K562 (cell line): ENCODE results near the gene ASB2. TPM values are rescaled to one million over a fixed set of nuclear protein-coding genes. Genes with fewer than 3 reads are reported as not detected.

Experiments used
- ATAC-seq: fragments of 200-7000 bp; cut with Tn5 transposase; 3 replicates; pipeline ENCODE4 v1.9.1; 2020; ENCODE audit warnings: moderate library complexity
- BruUV-seq: library from RNA; stranded (reverse); fragments of 400-500 nt; replicated peaks from 2 replicates; lab custom pipeline; 2021; lab: Mats Ljungman, UMichigan
- CTCF ChIA-PET: fragments of 300-600 bp; formaldehyde crosslinking; extraction: SDS; loops from one replicate; lab custom pipeline; 2021; ENCODE audit warnings: low intra/inter-chr PET ratio; lab: Yijun Ruan, JAX
- POLR2A ChIA-PET: fragments of 300-600, 350-650 bp; sonication (Branson Sonifier 250); formaldehyde crosslinking; extraction: SDS; loops from one replicate; lab custom pipeline; 2021; ENCODE audit warnings: antibody characterized with exemption, inconsistent platforms; lab: Yijun Ruan, JAX
- DNase-seq, 4 experiments: peaks; one replicate each; pipeline versions ENCODE4 v3.0.0 to v3.0.0-alpha.2; 2011 to 2018; ENCODE audit warnings: low spot score in 3 of 4, mixed read lengths in 3 of 4; ENCODE audit errors: extremely low read depth in 1 of 4
- FAIRE-seq: peaks from 2 replicates; lab custom pipeline; 2011; peaks lifted over from hg19 to GRCh38; lab: Jason Lieb, UNC
- H2AFZ ChIP-seq: 2 replicates; pipeline ENCODE4 v1.6.0; 2011; ENCODE audit warnings: low read depth, low read length, control low read depth, inconsistent platforms
- H3K27ac ChIP-seq: fragments of 200-600 bp; 3 replicates; pipeline ENCODE4 v1.8.0; 2011; ENCODE audit warnings: low read depth, mild to moderate bottlenecking, control low read depth, inconsistent platforms, low read length, moderate library complexity, mixed read lengths; ENCODE audit errors: extremely low read depth
- H3K27me3 ChIP-seq, 2 experiments: fragments of 300-600 bp in 1 of 2; 2 replicates in 1 of 2; 3 replicates in 1 of 2; pipeline versions ENCODE4 v1.6.0 to v1.8.0; 2011; ENCODE audit warnings: inconsistent platforms in 2 of 2, low read length in 2 of 2, mild to moderate bottlenecking in 1 of 2, mixed read lengths in 1 of 2, moderate library complexity in 1 of 2; ENCODE audit not compliant: control insufficient read depth in 2 of 2, insufficient read depth in 2 of 2
- H3K36me3 ChIP-seq: fragments of 300-600 bp; 3 replicates; pipeline ENCODE4 v1.8.0; 2011; ENCODE audit warnings: mild to moderate bottlenecking, low read length, inconsistent platforms; ENCODE audit not compliant: control insufficient read depth, insufficient read depth
- H3K4me1 ChIP-seq, 2 experiments: fragments of 200-600 bp in 1 of 2; replicated peaks in 1 of 2; 2 replicates in 1 of 2; 3 replicates in 1 of 2; pipeline versions ENCODE4 v1.5.1 to v1.8.0; 2011; ENCODE audit warnings: inconsistent platforms in 2 of 2, low read length in 2 of 2, mild to moderate bottlenecking in 1 of 2, mixed read lengths in 1 of 2, moderate library complexity in 1 of 2; ENCODE audit not compliant: control insufficient read depth in 2 of 2, insufficient read depth in 2 of 2
- H3K4me2 ChIP-seq: 2 replicates; pipeline ENCODE4 v1.6.1; 2011; ENCODE audit warnings: low read length, control low read depth, inconsistent platforms, mixed read lengths; ENCODE audit not compliant: insufficient read depth
- H3K4me3 ChIP-seq: fragments of 200-600 bp; sonication (generic), shearing (Covaris generic); 2 replicates; pipeline ENCODE4 v1.5.1; 2016; ENCODE audit warnings: control low read depth, inconsistent platforms
- H3K79me2 ChIP-seq: fragments of 200-600 bp; 3 replicates; pipeline ENCODE4 v1.8.0; 2011; ENCODE audit warnings: low read length, inconsistent platforms; ENCODE audit not compliant: control insufficient read depth, insufficient read depth
- H3K9ac ChIP-seq, 2 experiments: 2 replicates each; pipeline versions ENCODE4 v1.6.0 to v1.6.1; 2011; ENCODE audit warnings: low read depth in 2 of 2, low read length in 2 of 2, control low read depth in 1 of 2, inconsistent platforms in 1 of 2, mild to moderate bottlenecking in 1 of 2, mixed read lengths in 1 of 2; ENCODE audit not compliant: insufficient read depth in 1 of 2
- H3K9me1 ChIP-seq: one replicate; pipeline ENCODE4 v1.6.0; 2011; ENCODE audit warnings: inconsistent platforms, mild to moderate bottlenecking, low read length, moderate library complexity; ENCODE audit not compliant: control insufficient read depth, insufficient read depth
- H3K9me3 ChIP-seq: replicated peaks from 2 replicates; pipeline ENCODE4 v1.5.1; 2011; ENCODE audit warnings: low read depth, low read length, inconsistent platforms; ENCODE audit not compliant: control insufficient read depth, insufficient read depth
- H4K20me1 ChIP-seq: replicated peaks from 2 replicates; pipeline ENCODE4 v1.6.1; 2011; ENCODE audit warnings: low read length, inconsistent platforms, mixed read lengths; ENCODE audit not compliant: control insufficient read depth, insufficient read depth
- HIVEP1 ChIP-seq: fragments of 250-450 bp; sonication (Bioruptor Pico); IDR thresholded peaks from 2 replicates; pipeline ENCODE4 v1.4.0; 2020; ENCODE audit warnings: mild to moderate bottlenecking
- KLF16 ChIP-seq: IDR thresholded peaks from 2 replicates; pipeline ENCODE4 v1.6.1; 2016; ENCODE audit warnings: antibody characterized with exemption
- PCBP1 ChIP-seq: fragments of 200-400 bp; formaldehyde crosslinking; IDR thresholded peaks from 2 replicates; pipeline ENCODE4 v1.6.1; 2018; ENCODE audit warnings: mild to moderate bottlenecking, low read depth, low read length; ENCODE audit not compliant: poor library complexity, severe bottlenecking
- RBM15 ChIP-seq: fragments of 200-400 bp; formaldehyde crosslinking; IDR thresholded peaks from 2 replicates; pipeline ENCODE4 v1.6.1; 2018; ENCODE audit warnings: mild to moderate bottlenecking, low read length, moderate library complexity; ENCODE audit not compliant: insufficient read depth
- SMC3 ChIP-seq: conservative IDR thresholded peaks from 2 replicates; pipeline ENCODE4 v1.6.1; 2011; ENCODE audit warnings: low read depth, low read length, improper control_type of control experiment; ENCODE audit not compliant: insufficient read depth
- ZFP36 ChIP-seq: fragments of 150-350 bp; IDR thresholded peaks from 2 replicates; pipeline ENCODE4 v1.6.1; 2018; ENCODE audit warnings: low read length, low read depth; ENCODE audit not compliant: partially characterized antibody
- ZNF217 ChIP-seq: sonication (generic); formaldehyde crosslinking; IDR thresholded peaks from 2 replicates; pipeline ENCODE4 v1.8.0; 2022; ENCODE audit warnings: mild to moderate bottlenecking, missing genetic modification reagents
- WGBS: fragments of 100-300 bp; shearing (Covaris generic); methylation state at CpG from one replicate; pipeline ENCODE4 v1.1.6; 2016; ENCODE audit warnings: low coverage, mixed read lengths; ENCODE audit not compliant: insufficient coverage; ENCODE audit errors: missing lambda C conversion rate; 5-methylcytosine and 5-hydroxymethylcytosine counted together
- in situ Hi-C: fragments of 300-500 bp; cut with MboI; formaldehyde crosslinking; loops from 4 replicates; pipeline ENCODE4 v1.15.0; 2018; ENCODE audit warnings: inconsistent platforms, mixed read lengths
- intact Hi-C: fragments of 100-400 bp; cut with micrococcal nuclease; formaldehyde crosslinking; loops from 2 replicates; pipeline ENCODE4 v1.14.2; 2022
- polyA plus RNA-seq, 8 experiments: library from polyadenylated mRNA; depleted of rRNA in 4 of 8; stranded (reverse) in 5 of 8; unstranded in 3 of 8; fragments of >200 nt; fragmentation: Nextera tagmentation in 2 of 8; fragmentation: Illumina TruSeq in 1 of 8; extraction: Ambion mirVana in 2 of 8; extraction: Trizol in 1 of 8; gene quantifications; 2 replicates each; pipeline versions ENCODE4 v1.2.1 to v1.2.3, GENCODE V29; 2011 to 2014; ENCODE audit warnings: inconsistent platforms in 1 of 8, missing spikeins in 1 of 8
- total RNA-seq, 7 experiments: library from RNA; depleted of rRNA in 6 of 7; stranded (reverse); fragments of >200 nt in 6 of 7; fragmentation: Illumina TruSeq in 2 of 7; extraction: Trizol in 2 of 7; gene quantifications; 2 replicates each; pipeline versions ENCODE4 v1.2.1 to v1.2.3, GENCODE V29; 2011 to 2021; ENCODE audit warnings: low replicate concordance in 1 of 7
- TF ChIP-seq, protein P1 (sequence below): fragments of 450-650 bp; formaldehyde crosslinking; IDR thresholded peaks from 2 replicates; pipeline ENCODE4 v1.4.0; 2022; ENCODE audit warnings: missing genetic modification characterization
- TF ChIP-seq, protein P2 (sequence below): fragments of 450-650 bp; IDR thresholded peaks from 2 replicates; pipeline ENCODE4 v1.6.1; 2016; ENCODE audit warnings: mild to moderate bottlenecking
- TF ChIP-seq, protein P3 (sequence below), 3 experiments: IDR thresholded peaks in 2 of 3; conservative IDR thresholded peaks in 1 of 3; 2 replicates each; pipeline ENCODE4 v1.5.1; 2011 to 2012; ENCODE audit warnings: low read length in 3 of 3, mild to moderate bottlenecking in 3 of 3, control low read depth in 2 of 3, improper control_type of control experiment in 1 of 3, inconsistent platforms in 1 of 3, low read depth in 1 of 3, mixed read lengths in 1 of 3, moderate library complexity in 1 of 3; ENCODE audit not compliant: insufficient read depth in 2 of 3
- TF ChIP-seq, protein P4 (sequence below): sonication (generic); formaldehyde crosslinking; IDR thresholded peaks from 2 replicates; pipeline ENCODE4 v1.8.1; 2023; ENCODE audit warnings: mild to moderate bottlenecking, missing genetic modification reagents

The ASB2 gene
- total and polyA plus RNA-seq, 9 of the 15 experiments (the other 6 are each of a cell fraction or from before 2014, with no cell fraction given) = not detected

DNA sequence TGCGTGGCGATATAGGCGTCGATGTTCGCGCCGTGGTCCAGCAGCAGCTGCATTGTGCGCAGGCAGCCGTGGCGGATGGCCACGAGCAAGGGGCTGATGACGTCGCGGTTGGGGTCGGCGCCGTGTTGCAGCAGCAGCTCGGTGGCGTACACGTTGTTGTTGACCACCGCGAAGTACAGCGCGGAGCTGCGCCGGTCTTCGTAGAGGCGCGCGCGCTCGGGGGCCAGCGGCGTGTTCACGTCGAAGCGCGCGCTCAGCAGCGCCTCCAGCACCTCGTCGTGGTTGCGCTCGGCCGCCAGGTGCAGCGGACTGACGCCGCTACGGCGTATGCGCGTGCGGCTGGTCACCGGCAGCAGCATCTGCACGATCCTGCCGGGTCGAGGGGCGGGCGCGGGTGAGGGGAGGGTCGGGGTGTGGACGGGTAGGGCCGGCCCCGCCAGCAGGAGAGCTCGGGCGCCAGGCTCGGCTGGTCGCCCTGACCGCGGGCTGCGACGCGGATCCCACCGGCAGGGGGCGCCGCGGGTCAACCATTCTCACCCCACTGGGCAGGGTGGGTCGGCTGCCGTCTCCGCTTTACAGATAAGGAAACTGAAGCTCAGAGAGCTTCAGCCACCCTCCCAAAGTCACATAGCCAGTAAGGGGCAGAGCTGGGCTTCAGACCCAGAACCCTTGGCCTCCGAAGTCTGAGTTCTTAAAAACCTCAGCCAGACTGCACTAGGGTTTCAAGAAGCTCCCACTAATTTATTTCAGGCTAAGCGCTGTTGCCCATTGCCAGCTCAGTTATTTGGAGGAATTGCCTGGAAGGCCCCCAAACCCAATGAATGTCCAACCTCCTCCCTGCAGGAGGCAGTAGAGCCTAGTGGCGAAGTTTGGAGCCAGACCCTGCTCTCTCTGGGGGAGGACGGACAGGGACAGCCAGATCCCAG, 36.8 kb downstream of the ASB2 start:
- no peak overlapping the region for H2AFZ ChIP-seq
- no peaks in the 10 kb centered on the region for H3K79me2 ChIP-seq
- intact Hi-C loops (loop anchor here (2.0 to 5.0 kb wide), 2 partner anchors 63 to 241 kb away; no protein-coding TSS in a partner anchor), in situ Hi-C loops (loop anchor here (5.0 kb wide), 1 partner anchor 63 kb away; no protein-coding TSS in a partner anchor)
- H3K27ac ChIP-seq = no peak overlapping the region
- no TSS peak for BruUV-seq
- no peaks in the 10 kb centered on the region for H3K9me3 ChIP-seq
- DNase-seq = peak; percentile 60 to 76 (median 72)
- peaks cover 0 to 20% of the 10 kb centered on the region in 2 experiments; a peak in 2 of 5 replicates for H3K27me3 ChIP-seq
- peak; percentile 96 for ATAC-seq
- no peak for FAIRE-seq
- 0 out of 5 replicates have a peak, but pooled peaks cover 0 to 2% of the 10 kb centered on the region in 2 experiments for H3K4me1 ChIP-seq
- H3K4me3 ChIP-seq = no peak overlapping the region
- no peak overlapping the region for H3K9ac ChIP-seq
- ChIA-PET CTCF (interaction anchor here (0.9 to 1.9 kb wide), 4 partner anchors 59 to 204 kb away, joined by 3 to 9 read pairs (median 4); no protein-coding TSS in a partner anchor), POLR2A (interaction anchor here (0.6 kb wide), 1 partner anchor 30 kb away, joined by 3 read pairs; no protein-coding TSS in a partner anchor)
- H3K4me2 ChIP-seq = no peak overlapping the region
- WGBS = 79% methylated on average over 12 of the region's 84 CpGs
- H4K20me1 ChIP-seq = no peaks in the 10 kb centered on the region
- H3K9me1 ChIP-seq = no peaks in the 10 kb centered on the region
- no peaks in the 10 kb centered on the region for H3K36me3 ChIP-seq
- TF ChIP-seq PCBP1 (no peak), ZNF217 (CRISPR knock-in tag) (no peak), HIVEP1 (CRISPR knock-in tag) (no peak), ZFP36 (peak; percentile 32), SMC3 (peak; percentile 28; the same call in 1 of the 2 replicates), RBM15 (no peak), KLF16 (no peak)
- TF ChIP-seq, protein P1, sequence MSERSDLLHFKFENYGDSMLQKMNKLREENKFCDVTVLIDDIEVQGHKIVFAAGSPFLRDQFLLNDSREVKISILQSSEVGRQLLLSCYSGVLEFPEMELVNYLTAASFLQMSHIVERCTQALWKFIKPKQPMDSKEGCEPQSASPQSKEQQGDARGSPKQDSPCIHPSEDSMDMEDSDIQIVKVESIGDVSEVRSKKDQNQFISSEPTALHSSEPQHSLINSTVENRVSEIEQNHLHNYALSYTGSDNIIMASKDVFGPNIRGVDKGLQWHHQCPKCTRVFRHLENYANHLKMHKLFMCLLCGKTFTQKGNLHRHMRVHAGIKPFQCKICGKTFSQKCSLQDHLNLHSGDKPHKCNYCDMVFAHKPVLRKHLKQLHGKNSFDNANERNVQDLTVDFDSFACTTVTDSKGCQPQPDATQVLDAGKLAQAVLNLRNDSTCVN (CRISPR knock-in tag) = no peak
- TF ChIP-seq, protein P2, sequence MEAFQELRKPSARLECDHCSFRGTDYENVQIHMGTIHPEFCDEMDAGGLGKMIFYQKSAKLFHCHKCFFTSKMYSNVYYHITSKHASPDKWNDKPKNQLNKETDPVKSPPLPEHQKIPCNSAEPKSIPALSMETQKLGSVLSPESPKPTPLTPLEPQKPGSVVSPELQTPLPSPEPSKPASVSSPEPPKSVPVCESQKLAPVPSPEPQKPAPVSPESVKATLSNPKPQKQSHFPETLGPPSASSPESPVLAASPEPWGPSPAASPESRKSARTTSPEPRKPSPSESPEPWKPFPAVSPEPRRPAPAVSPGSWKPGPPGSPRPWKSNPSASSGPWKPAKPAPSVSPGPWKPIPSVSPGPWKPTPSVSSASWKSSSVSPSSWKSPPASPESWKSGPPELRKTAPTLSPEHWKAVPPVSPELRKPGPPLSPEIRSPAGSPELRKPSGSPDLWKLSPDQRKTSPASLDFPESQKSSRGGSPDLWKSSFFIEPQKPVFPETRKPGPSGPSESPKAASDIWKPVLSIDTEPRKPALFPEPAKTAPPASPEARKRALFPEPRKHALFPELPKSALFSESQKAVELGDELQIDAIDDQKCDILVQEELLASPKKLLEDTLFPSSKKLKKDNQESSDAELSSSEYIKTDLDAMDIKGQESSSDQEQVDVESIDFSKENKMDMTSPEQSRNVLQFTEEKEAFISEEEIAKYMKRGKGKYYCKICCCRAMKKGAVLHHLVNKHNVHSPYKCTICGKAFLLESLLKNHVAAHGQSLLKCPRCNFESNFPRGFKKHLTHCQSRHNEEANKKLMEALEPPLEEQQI = no peak
- TF ChIP-seq, protein P3, sequence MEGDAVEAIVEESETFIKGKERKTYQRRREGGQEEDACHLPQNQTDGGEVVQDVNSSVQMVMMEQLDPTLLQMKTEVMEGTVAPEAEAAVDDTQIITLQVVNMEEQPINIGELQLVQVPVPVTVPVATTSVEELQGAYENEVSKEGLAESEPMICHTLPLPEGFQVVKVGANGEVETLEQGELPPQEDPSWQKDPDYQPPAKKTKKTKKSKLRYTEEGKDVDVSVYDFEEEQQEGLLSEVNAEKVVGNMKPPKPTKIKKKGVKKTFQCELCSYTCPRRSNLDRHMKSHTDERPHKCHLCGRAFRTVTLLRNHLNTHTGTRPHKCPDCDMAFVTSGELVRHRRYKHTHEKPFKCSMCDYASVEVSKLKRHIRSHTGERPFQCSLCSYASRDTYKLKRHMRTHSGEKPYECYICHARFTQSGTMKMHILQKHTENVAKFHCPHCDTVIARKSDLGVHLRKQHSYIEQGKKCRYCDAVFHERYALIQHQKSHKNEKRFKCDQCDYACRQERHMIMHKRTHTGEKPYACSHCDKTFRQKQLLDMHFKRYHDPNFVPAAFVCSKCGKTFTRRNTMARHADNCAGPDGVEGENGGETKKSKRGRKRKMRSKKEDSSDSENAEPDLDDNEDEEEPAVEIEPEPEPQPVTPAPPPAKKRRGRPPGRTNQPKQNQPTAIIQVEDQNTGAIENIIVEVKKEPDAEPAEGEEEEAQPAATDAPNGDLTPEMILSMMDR (IDR thresholded peaks at IDR 0.05 in 2 of 3, conservative IDR thresholded peaks at IDR 0.05 in 1 of 3; ENCODE audit: insufficient read depth in 2 of 3, low read depth in 1 of 3, low read length in 3 of 3) = peak; percentile 32 to 88 (median 65); a peak in 5 of 6 replicates
- TF ChIP-seq, protein P4, sequence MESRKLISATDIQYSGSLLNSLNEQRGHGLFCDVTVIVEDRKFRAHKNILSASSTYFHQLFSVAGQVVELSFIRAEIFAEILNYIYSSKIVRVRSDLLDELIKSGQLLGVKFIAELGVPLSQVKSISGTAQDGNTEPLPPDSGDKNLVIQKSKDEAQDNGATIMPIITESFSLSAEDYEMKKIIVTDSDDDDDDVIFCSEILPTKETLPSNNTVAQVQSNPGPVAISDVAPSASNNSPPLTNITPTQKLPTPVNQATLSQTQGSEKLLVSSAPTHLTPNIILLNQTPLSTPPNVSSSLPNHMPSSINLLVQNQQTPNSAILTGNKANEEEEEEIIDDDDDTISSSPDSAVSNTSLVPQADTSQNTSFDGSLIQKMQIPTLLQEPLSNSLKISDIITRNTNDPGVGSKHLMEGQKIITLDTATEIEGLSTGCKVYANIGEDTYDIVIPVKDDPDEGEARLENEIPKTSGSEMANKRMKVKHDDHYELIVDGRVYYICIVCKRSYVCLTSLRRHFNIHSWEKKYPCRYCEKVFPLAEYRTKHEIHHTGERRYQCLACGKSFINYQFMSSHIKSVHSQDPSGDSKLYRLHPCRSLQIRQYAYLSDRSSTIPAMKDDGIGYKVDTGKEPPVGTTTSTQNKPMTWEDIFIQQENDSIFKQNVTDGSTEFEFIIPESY (CRISPR knock-in tag) = peak; percentile 93
